Islet of Langerhans (tissue), 1 donor: ENCODE measurements around the gene BMP6.

ENCODE experiments used
- FAIRE-seq: peaks from one replicate; lab custom pipeline; 2011; peaks lifted over from hg19 to GRCh38; lab: Jason Lieb, UNC

BMP6 gene

DNA sequence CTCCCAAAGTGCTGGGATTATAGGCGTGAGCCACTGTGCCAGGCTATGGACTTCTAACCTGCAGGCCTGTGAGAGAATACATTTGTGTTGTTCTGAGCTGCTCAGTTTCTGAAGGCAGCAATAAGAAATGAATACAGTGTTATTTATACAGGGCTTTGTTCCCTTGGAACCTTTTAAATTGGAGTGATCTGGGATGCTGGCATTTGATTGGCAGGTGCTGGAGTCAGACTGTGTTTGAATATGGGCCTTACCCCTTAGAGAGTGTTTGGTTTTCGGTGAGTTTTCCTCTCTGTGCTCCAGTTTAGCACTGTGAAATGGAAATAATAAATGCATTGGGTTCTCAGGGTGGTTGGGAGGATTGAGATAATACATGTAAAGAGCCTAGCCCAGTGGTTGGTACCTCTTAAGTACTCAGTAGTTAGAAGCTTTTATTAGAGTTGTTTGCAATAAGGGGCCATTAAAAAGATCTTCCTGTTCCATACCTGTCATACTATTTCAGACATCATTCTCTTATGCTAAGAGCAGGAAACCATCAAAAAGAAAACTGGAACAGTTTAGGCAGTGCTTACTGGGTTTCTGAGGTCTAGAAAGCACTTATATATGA is 22.1 kb downstream of the BMP6 start:
- FAIRE-seq, result no peak

DNA sequence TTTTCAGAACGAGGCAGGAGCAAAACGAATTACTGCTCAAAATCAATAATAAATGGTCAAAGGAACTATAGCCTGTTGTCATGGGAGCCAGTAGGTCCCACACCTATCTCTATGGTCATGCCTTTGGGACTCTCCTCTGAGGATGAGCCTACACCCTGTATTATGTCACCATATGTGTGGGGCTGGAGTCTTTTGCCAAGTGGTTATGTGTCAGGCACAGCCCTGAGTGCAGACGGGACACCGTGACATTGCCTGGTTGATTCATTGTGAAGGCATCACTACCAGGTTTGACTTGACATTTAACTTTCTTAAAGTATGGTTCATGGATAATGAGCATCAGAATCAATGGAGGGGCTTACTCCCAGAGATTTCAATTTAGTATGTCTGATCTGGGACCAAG is 23.6 kb downstream of the BMP6 start:
- FAIRE-seq, result no peak

DNA sequence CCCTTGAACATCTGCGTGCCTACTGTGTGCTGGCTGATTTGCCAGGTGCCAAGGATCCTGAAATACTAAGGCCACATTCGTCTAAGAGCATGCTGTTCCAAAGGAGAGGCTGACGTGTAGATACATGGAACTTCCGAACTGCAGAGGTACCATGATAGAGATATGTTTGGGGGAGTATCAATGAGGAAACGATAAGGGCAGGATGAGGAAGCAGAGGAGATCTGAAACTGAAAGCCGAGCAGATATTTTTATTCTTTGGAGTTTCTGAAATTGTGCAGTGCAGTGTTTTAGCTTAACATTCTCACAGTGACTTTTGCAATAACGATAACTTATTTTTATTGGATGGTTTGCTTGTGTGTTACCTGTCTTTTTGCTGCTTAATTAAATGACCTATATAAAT is 24.3 kb downstream of the BMP6 start:
- FAIRE-seq, result no peak

DNA sequence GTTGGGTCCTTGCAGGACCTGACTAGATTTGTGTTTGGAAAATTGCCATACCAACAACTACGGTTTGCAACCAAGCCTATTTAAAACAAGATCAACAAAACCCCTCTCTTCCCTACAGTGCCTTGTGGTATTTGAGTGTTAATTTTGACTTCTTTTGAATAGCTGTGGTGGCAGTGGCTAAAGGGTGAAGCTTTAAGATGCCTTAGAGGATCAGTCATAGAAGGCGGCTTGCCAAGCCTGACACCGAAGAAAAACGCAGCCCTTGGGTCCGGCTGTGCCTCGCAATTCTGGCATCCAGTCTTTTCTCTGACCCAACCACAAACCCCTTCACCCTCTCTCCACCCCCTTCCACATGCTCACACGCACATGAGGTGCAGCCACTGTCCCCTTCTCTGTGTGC is 32.6 kb downstream of the BMP6 start:
- FAIRE-seq, result no peak

DNA sequence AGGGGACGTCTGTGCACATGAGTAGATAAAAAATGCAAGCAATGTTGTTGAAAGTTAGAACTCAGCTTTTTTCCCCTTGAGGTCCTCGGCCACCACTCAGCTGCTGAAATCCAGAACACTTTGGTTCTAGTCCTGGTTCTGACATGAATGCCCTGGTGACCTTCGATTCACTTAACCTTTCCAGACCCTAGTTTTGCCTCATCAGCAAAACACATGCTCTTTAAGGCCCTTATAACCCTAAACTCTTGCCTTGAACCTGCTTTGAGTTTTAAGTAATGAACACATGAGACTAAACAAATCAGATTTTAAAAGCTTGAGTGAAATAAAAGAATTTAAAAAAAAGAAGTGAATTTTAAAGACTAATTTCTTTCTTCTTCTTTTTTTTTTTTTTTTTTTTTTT is 33.4 kb downstream of the BMP6 start:
- no peak for FAIRE-seq

DNA sequence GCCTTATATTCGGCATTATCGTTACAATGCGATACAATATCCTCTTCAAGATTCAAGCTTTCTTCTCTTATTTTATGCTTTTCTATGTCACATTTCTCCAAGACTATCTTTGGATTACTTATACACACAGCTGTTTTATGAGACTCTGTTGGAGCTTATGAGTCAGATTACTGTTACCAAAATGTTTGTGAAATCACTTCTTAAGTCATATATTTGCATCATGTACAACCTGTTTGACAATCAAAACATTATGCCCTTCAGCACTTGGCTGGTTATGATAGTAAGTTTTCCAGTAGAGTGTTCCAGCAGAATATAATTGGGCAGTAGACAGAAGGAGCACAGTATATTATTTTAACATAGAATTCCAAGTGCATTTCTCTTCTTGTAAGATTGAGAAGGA is 35.2 kb downstream of the BMP6 start:
- FAIRE-seq, result no peak

DNA sequence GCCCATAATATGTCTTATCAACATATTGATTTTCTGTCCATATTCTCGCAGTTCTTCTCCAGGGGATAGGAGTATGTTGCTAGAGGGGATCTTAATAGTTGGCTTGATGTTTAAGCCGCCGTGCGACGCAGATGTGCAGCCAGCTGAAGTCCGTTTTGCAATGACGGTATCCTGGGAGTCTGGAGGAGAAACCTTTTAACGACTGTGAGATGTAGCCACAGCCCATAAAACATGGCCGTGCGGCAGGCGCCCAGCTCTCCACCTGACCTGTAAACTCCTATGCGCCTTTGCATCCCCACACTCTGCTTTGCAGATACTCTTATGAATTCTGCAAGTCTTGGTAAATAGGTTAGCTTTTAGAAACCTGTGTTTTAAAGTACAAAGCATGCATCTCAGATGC is 36.9 kb downstream of the BMP6 start:
- FAIRE-seq, result no peak

DNA sequence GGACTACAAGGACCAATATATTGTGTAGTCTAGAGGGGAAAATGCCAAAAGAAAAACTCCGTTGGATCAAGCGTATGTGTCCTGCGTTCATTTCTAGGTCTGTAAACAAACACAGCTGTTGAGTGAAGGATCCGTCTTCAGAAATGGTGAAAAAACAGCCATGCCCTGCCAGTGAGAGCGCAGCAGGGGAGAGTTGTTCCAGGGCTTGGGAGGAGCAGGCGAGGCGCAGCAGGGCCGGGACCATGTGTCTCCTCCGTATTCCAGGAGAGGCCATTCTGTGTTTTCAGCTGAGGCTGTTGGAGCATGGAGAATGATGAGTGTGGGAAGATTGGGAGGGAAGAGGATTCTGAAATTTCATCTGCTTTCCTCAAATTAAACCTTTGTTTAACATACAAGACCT is 38.0 kb downstream of the BMP6 start:
- FAIRE-seq, result no peak

DNA sequence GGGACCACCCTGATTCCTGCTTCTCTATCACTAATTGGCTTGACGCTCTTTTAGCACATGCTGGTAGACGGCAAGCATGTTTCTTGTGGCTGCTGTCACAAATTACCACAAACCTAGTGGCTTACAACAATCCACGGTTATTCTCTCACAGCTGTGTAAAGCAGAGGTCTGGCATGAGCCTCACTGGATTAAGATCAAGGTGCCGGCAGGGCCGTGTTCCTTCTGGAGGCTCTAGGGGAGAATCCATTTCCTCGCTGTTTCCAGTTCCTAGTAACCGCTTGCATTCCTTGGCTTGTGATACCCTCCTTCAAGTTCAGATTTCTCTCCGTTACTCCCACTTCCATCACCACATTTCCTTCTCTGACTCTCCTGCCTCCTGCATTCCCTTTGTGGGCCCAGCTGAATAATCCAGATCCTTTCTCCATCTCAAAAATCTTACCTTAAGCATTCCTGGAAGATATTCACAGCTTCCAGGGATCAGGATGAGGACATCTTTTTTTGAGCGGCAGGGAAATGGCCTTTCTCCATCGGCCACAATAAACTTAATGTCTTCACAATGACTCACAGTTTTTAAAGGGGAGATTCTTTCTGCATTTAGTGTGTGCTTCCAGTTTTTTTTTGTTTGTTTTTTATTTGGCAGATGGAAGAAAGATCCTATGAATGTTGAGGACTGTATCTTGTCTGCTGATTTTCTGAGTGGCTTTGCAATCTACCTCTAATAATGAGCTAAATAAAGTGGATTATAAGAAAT is 39.9 kb downstream of the BMP6 start:
- no peak for FAIRE-seq

DNA sequence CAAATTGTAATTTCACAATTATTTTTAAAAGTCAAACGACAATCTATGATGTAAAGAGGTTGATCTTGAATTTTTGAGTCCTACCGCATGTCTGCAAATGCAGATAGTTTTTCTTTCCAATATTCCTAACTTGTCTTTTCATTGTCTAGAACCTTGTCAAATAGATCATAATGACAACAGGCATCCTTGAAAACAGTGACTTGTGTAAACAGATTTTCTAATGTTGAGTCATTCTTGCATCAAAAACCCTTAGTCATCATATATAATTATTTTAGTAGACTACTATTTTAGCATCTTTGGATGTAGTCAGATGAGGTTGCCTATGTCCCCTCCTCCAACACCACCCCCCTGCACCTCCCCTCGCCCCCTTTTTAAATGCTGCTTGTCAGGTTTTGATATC is 43.8 kb downstream of the BMP6 start:
- no peak for FAIRE-seq

DNA sequence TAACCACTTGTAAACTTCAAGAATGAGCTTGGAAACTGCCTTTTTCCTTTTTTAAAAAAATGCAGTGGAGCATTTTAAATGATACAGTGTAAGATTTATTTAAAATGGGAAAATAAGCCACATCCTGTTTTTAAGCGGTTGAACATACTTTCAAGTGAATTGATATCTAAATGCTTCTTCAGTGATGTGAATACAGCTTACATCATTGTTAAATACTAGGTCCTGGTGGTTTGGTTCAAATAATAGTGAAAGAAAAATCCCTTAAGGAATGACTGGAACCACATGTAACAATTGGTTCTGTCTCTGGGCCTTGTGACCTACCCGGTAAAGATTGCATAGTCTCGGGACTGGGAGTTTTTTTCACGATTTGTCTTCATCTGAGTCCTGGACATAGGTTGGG is 44.2 kb downstream of the BMP6 start:
- FAIRE-seq, result no peak

DNA sequence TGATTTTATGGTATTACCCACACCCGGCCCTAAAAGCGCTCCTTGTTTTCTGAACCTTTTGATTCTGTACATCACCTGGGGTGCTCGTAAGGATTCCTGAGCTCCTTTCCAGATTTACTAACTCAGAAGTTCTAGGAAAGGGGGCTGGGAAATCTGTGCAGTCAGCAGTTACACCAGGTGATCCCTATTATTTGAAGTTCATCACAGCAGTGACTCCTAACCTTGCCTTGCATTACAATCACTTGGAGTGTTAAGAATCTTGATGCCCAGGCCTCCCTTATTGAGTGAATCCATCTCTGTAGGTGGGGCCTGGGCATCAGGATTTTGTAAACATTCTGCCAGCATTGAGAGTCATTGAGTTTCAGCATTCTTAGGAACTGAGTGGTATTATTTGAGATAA is 44.7 kb downstream of the BMP6 start:
- no peak for FAIRE-seq

DNA sequence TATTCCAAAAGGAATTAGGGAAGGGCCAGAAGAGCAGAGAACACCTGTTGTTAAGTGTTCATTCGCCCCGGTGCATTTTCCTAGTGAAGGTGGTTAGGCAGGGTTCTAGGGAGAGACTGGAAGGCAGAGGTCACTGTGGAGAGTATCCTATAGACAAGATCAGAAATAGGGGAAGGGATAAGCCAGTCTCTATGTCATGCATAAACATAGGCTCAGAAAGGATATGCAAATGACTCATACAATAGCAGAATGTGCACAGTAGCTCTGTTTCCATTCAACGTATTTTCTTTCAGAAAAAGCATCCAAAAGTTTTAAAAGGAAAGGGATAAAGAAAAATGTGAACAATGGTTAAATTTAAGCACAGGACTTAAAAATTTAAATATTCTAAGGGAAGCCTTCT is 47.4 kb downstream of the BMP6 start:
- FAIRE-seq, result no peak

DNA sequence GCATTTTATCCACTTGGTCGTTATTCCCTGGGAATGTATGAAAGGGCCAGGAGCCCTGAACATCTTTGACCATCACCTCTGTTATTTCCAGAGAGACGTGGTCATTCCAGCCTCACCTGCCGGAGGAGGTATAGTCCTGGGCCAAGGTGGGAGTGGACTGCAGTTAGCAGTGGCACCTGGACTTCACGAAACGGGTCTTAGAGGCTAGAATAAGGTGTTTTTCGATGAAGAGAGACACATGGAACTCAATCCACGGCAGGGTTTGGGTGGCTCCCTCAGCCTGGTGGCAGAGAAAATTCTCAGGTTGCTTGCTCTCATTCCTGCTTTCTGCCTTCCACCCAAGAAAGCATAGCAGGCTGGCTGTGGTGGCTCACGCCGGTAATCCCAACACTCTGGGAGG is 48.0 kb downstream of the BMP6 start:
- FAIRE-seq, result no peak

DNA sequence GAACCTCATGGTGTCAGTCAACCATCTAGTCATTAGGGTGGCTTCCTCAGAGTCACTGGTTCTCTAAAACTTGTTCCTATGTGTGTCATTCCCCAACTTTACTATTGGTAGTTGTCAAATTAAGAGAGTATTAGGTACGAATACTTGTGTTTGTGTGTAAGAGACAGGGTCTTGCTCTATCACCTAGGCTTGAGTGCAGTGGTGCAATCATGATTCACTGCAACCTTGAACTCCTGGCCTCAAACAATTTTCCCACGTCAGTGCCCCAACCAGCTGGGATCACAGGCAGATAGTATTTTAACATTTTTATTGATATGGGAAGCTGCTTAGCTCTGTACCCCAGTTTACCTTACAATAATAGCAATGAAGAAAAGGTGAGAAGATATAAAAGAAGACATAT is 50.6 kb downstream of the BMP6 start:
- FAIRE-seq, result no peak

DNA sequence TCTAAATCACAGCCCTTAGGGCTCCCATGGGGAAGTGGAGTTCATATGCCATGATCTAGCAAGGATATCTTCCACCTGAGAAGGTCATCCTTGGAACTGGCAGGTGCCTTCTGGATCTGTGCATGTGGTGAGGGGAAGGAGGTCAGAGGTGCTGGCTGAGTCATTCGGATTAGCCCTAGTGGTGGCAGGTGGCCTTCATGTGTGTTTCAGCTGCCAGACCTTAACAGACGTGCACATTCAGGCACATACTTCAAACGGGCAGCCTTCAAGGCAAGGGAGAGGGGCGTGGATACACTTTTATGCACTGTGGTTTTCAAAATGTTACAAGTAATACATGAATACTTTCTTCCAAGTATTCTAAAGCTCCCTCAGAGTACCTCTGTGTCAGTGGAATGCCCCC is 51.2 kb downstream of the BMP6 start:
- no peak for FAIRE-seq

DNA sequence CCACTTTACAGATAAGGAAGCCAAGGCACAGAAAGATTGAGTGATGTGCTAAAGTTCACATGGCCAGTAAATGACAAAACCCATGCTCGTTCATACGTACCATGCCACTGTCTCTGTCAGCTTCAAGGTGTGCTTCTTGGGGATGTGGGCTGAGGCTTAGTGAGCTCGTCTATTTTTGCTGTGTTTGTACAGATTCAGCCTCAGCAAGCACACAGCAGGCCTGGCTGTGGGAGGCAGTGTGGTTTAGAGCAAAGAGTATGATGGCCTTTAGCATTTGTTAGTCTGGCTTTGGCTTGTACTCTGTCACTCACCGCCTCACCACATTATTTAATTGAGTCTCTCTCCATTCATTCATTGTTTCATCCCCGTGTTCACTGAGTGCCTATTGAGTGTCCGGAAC is 55.3 kb downstream of the BMP6 start:
- FAIRE-seq, result no peak

DNA sequence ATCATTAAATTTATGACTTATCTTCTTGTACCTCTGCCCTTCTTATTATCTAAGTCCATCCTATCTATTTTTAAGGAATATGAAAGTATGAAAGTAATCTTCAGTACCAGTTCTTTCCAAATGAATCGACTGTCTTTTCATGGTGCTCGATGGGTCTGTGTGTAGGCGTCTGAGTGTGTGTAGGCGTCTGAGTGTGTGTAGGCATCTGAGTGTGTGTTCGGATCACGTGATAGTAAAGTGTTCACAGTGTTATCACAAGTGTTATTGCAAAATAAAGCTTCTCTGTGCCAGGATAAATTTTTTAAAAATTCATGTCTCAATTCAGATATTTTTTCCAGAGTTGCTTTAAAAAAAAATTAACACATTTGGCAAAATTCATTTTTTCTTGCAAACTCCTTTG is 58.3 kb downstream of the BMP6 start:
- FAIRE-seq, result no peak

DNA sequence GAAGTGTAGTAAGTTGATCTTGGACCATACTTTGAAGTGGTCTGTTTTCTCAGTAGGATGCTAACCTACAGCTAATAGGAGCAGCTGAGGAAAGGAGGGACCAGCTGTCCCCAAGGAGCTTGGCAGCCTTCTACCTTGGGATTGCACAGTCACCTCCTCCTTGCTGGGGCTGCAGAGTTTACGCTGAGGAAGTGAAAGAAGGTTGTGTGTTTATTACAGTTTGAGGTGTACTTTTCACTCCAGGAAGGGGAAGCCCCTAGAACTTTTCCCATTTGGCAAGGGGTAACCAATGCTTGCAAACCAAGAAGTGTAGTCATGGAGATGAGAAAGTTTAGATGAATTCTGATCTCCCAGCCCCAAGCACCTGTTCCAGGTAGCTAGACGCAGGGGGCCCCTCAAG is 58.8 kb downstream of the BMP6 start:
- FAIRE-seq, result no peak

DNA sequence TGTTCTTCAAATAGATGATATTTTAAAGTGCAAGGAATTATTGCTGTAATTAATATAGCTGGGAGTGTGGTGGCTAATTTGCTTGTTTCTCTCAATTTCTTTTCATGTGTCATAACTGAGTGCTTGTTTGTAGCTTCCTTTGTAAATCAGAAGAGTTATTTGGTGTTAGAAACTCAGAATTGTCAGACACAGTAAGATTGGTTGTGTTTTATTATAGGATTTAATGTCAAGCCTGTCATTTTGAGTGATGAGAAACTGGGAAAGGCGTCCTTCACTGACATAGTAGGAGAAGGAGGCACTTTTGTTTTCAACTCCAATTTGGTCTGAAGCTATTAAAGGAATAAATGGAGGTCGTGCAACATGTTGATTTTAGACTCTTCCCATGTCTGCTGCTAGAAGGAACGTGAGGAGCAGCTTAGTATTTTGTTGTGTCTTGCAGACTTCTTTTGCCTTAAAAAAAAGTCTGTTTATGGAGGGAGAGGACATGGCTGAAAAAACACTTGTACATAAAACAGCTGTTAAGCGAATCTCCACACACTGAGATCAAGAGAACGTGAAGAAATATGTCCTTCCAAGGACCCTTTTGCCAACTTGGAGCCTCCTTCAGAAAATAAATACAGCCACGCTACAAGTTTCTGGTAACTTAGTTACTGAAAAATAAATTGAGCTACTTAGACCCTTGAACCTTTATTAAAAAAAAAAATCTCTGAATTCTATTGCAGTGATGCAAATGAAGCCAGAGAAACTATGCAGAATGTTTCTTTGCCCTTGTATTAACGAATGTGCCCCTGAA is 59.5 kb downstream of the BMP6 start:
- FAIRE-seq, result no peak

DNA sequence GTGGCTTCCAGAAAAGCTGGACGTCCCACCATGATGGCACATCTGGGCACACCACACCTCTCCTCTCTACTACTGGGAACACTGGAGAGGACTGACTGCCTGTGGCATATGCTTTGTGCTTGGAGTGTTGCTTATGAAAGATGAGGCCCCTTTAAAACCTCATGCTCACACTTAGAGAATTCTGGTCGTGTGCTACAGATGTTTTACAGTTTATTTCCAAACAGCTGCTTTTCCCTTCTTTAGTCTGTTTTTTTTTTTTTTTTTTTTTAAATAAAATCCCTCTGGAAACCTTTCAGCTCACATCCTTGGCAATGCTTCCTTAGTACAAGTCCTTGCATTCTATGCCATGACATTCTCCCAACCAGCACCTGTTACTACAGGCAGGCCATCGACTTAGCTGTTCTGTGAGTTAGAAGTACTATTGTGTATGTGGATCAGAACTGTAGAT is 60.3 kb downstream of the BMP6 start:
- FAIRE-seq, result no peak

DNA sequence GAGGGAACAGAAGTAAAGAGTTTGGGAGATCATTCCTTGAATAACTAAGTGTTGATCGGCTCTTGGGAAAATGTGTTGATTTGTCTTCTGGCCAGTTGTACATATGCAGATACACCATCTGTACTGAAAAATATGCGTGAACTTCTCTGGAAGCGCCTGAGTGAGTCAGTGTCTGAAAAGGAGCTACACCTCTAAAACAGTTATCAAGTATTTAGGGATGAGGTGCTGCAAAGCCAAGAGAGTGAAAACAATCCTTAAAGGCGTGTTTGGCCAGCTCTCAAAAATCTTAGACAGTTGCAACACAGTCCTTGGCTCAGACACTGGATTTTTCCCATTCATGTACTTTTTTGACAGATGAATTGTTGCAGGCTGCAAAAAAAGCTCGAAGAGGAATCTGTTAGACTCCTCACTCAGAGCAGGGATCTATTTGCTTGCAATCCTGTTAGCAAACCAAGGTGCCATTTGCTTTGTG is 61.3 kb downstream of the BMP6 start:
- FAIRE-seq, result no peak

DNA sequence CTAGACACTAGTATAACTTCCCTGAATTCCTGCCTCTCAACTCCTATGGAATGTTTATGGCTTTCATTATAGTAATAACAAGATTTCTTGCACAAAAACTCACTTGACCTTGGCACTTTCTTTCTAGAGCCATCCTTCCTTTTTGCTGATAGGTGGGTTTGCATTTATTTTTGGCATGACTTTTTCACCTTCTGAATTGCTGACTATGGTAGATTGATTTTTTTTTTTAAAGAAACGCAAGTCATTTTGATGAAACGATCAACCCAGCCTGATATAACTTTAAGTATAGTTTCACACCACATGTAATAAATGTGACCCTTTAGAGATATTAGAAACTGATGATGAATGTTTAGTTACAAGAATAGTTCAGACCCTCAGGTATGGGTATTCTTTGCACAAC is 61.8 kb downstream of the BMP6 start:
- no peak for FAIRE-seq

DNA sequence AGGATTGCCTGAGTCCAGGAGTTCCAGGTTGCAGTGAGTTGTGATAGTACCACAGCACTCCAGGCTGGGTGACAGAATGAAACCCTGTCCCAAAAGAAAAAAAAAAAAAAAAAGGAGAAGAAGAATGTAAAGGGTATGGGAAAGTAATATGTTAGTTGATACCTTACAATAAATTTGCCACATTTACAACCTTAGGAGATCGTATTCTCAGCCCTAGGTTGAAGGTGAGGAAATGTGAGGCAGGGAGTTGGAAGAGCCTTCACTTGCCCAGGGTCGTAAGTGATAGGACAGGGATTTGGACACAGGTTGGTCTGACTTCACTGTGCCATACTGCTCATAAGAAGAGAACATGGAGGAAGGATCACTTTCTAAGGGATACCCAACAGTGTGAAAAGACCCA is 68.6 kb downstream of the BMP6 start:
- no peak for FAIRE-seq
